ENCODE data around the gene RASEF.

RASEF gene

GRCh38 chr9:83015897-83016296 is 47.0 kb downstream of the RASEF start:
- Histone ChIP-seq H3K4me3 (replicated peaks; ENCODE audit: insufficient read depth, low read length) (no peak overlapping the region), H3K27me3 (ENCODE audit: insufficient read depth, poor library complexity, severe bottlenecking) (peaks cover 3% of the 10 kb centered on the region), H3K27ac (replicated peaks) (no peak overlapping the region)
- TF ChIP-seq REST (IDR thresholded peaks at IDR 0.05; ENCODE audit: insufficient replicate concordance, low read depth) (no peak), CTCF (IDR thresholded peaks at IDR 0.05; ENCODE audit: insufficient read depth, low read length) (no peak), GABPA (IDR thresholded peaks at IDR 0.05; ENCODE audit: low read depth) (no peak), POLR2AphosphoS5 (IDR thresholded peaks at IDR 0.05; ENCODE audit: low read depth) (no peak), SPI1 (IDR thresholded peaks at IDR 0.05; ENCODE audit: borderline replicate concordance, low read depth) (no peak)
- no peak for DNase-seq (ENCODE audit: low read depth in 1 of 2, low spot score in 1 of 2)

GRCh38 chr9:83013867-83014605 is 48.9 kb downstream of the RASEF start:
- Histone ChIP-seq H3K27me3 (ENCODE audit: insufficient read depth, poor library complexity, severe bottlenecking) (peaks cover 3% of the 10 kb centered on the region), H3K27ac (replicated peaks) (no peak overlapping the region), H3K4me3 (replicated peaks; ENCODE audit: insufficient read depth, low read length) (no peak overlapping the region)
- DNase-seq (ENCODE audit: low read depth in 1 of 2, low spot score in 1 of 2): no peak
- TF ChIP-seq REST (IDR thresholded peaks at IDR 0.05; ENCODE audit: insufficient replicate concordance, low read depth): no peak
- TF ChIP-seq POLR2AphosphoS5 (IDR thresholded peaks at IDR 0.05; ENCODE audit: low read depth): no peak
- no peak for TF ChIP-seq GABPA (IDR thresholded peaks at IDR 0.05; ENCODE audit: low read depth)
- no peak for TF ChIP-seq CTCF (IDR thresholded peaks at IDR 0.05; ENCODE audit: insufficient read depth, low read length)
- no peak for TF ChIP-seq SPI1 (IDR thresholded peaks at IDR 0.05; ENCODE audit: borderline replicate concordance, low read depth)

GRCh38 chr9:83012922-83013838 is 49.8 kb downstream of the RASEF start:
- no peak for DNase-seq (ENCODE audit: low read depth in 1 of 2, low spot score in 1 of 2)
- Histone ChIP-seq H3K27ac (replicated peaks) (no peak overlapping the region), H3K27me3 (ENCODE audit: insufficient read depth, poor library complexity, severe bottlenecking) (peaks cover 3% of the 10 kb centered on the region), H3K4me3 (replicated peaks; ENCODE audit: insufficient read depth, low read length) (no peak overlapping the region)
- TF ChIP-seq GABPA (IDR thresholded peaks at IDR 0.05; ENCODE audit: low read depth) (no peak), REST (IDR thresholded peaks at IDR 0.05; ENCODE audit: insufficient replicate concordance, low read depth) (no peak), SPI1 (IDR thresholded peaks at IDR 0.05; ENCODE audit: borderline replicate concordance, low read depth) (no peak), POLR2AphosphoS5 (IDR thresholded peaks at IDR 0.05; ENCODE audit: low read depth) (no peak), CTCF (IDR thresholded peaks at IDR 0.05; ENCODE audit: insufficient read depth, low read length) (no peak)

Measured in HL-60 (cell line).